HL-60 (cell line): ENCODE measurements around the gene DNAJC6.

ENCODE experiments used
- DNase-seq, 2 experiments: peaks; one replicate each; pipeline ENCODE4 v3.0.0-alpha.2; 2010 to 2020; ENCODE audit warnings: low read depth in 1 of 2, low spot score in 1 of 2
- H3K27ac ChIP-seq: fragments of 250-450 bp; sonication (Bioruptor Pico); replicated peaks from 2 replicates; pipeline ENCODE4 v1.5.1; 2020; ENCODE audit warnings: mild to moderate bottlenecking, moderate library complexity
- H3K27me3 ChIP-seq: fragments of 250-450 bp; sonication (Bioruptor Pico); 2 replicates; pipeline ENCODE4 v1.5.1; 2021; ENCODE audit warnings: mild to moderate bottlenecking, moderate library complexity; ENCODE audit not compliant: insufficient read depth, poor library complexity, severe bottlenecking
- H3K4me3 ChIP-seq: replicated peaks from 2 replicates; pipeline ENCODE4 v1.5.1; 2011; ENCODE audit warnings: mild to moderate bottlenecking, control low read depth, low read length; ENCODE audit not compliant: insufficient read depth
- GABPA ChIP-seq: IDR thresholded peaks from 2 replicates; pipeline ENCODE4 v1.6.1; 2012; ENCODE audit warnings: low read depth
- POLR2AphosphoS5 ChIP-seq: IDR thresholded peaks from 2 replicates; pipeline ENCODE4 v1.6.1; 2012; ENCODE audit warnings: low read depth
- SPI1 ChIP-seq: IDR thresholded peaks from 2 replicates; pipeline ENCODE4 v1.6.1; 2012; ENCODE audit warnings: low read depth, mild to moderate bottlenecking, borderline replicate concordance
- TF ChIP-seq, protein P1 (sequence below): IDR thresholded peaks from one replicate; pipeline ENCODE4 v1.5.1; 2011; ENCODE audit warnings: low read length, control low read depth, inconsistent platforms; ENCODE audit not compliant: insufficient read depth
- TF ChIP-seq, protein P2 (sequence below): IDR thresholded peaks from 2 replicates; pipeline ENCODE4 v1.6.1; 2012; ENCODE audit warnings: low read depth; ENCODE audit not compliant: insufficient replicate concordance

Gene DNAJC6

DNA sequence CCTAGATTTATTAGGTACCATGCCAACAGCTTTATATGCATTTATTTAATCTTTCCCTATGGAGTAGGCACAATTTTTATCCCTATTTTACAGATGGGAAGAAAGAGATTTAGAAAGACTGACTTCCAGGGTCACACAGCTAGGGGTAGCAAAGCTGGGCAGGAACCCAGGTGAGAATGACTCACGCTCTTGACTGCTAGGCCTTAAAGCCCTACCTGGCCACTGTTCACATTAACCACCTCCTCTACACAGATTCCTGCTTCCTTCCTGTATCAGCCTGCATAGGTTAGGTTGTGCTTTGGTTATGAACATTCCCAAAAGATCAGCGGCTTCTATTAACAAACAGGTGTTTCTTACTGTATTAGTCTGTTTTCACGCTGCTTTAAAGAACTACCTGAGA, 53.2 kb downstream of the DNAJC6 start:
- H3K27ac ChIP-seq = no peak overlapping the region
- H3K4me3 ChIP-seq = no peak overlapping the region
- DNase-seq = no peak
- TF ChIP-seq, protein P1, sequence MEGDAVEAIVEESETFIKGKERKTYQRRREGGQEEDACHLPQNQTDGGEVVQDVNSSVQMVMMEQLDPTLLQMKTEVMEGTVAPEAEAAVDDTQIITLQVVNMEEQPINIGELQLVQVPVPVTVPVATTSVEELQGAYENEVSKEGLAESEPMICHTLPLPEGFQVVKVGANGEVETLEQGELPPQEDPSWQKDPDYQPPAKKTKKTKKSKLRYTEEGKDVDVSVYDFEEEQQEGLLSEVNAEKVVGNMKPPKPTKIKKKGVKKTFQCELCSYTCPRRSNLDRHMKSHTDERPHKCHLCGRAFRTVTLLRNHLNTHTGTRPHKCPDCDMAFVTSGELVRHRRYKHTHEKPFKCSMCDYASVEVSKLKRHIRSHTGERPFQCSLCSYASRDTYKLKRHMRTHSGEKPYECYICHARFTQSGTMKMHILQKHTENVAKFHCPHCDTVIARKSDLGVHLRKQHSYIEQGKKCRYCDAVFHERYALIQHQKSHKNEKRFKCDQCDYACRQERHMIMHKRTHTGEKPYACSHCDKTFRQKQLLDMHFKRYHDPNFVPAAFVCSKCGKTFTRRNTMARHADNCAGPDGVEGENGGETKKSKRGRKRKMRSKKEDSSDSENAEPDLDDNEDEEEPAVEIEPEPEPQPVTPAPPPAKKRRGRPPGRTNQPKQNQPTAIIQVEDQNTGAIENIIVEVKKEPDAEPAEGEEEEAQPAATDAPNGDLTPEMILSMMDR = no peak
- TF ChIP-seq, protein P2, sequence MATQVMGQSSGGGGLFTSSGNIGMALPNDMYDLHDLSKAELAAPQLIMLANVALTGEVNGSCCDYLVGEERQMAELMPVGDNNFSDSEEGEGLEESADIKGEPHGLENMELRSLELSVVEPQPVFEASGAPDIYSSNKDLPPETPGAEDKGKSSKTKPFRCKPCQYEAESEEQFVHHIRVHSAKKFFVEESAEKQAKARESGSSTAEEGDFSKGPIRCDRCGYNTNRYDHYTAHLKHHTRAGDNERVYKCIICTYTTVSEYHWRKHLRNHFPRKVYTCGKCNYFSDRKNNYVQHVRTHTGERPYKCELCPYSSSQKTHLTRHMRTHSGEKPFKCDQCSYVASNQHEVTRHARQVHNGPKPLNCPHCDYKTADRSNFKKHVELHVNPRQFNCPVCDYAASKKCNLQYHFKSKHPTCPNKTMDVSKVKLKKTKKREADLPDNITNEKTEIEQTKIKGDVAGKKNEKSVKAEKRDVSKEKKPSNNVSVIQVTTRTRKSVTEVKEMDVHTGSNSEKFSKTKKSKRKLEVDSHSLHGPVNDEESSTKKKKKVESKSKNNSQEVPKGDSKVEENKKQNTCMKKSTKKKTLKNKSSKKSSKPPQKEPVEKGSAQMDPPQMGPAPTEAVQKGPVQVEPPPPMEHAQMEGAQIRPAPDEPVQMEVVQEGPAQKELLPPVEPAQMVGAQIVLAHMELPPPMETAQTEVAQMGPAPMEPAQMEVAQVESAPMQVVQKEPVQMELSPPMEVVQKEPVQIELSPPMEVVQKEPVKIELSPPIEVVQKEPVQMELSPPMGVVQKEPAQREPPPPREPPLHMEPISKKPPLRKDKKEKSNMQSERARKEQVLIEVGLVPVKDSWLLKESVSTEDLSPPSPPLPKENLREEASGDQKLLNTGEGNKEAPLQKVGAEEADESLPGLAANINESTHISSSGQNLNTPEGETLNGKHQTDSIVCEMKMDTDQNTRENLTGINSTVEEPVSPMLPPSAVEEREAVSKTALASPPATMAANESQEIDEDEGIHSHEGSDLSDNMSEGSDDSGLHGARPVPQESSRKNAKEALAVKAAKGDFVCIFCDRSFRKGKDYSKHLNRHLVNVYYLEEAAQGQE = no peak
- TF ChIP-seq SPI1 (no peak), GABPA (no peak), POLR2AphosphoS5 (no peak)
- no peaks in the 10 kb centered on the region for H3K27me3 ChIP-seq

DNA sequence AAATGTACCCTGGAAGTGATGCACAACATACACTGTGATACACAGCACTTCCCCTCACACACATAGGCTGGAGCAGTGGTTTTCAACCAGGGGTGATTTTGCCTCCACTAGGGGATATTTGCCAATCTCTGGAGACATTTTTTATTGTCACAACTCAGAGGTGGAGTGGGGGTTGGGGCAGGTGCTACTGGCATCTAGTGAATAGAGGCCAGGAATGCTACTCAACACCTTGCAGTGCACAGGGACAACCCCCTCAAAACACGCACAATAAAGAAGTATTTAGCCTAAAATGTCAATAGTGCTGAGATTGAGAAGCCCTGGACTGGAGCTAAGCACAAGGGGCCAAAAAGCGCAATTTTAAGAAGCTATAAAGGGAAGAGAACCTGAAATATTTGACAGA, 54.1 kb downstream of the DNAJC6 start:
- Histone ChIP-seq H3K27me3 (no peaks in the 10 kb centered on the region), H3K27ac (no peak overlapping the region), H3K4me3 (no peak overlapping the region)
- DNase-seq = no peak
- TF ChIP-seq GABPA (no peak), SPI1 (no peak), POLR2AphosphoS5 (no peak)
- TF ChIP-seq, protein P1 = no peak

DNA sequence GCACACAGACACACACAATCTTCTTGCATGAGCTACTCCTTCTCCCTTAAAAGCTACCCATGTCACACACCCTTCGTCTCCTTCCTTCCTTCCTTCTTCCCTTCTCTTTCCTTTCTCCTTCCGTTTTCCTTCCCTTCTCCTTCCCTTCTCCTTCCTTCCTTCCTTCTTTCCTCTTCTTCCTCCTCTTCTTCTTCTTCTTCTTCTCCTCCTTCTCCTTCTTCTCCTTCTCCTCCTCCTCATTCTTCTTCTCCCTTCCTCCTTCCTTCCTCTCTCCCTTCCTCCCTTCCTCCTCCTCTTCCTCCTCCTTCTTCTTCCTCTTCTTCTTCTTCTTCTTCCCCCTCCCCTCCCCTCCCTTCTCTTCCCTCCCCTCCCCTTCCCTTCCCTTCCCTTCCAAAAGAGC, 59.1 kb downstream of the DNAJC6 start:
- Histone ChIP-seq H3K4me3 (no peak overlapping the region), H3K27ac (no peak overlapping the region), H3K27me3 (no peaks in the 10 kb centered on the region)
- no peak for DNase-seq
- TF ChIP-seq, protein P2 = no peak

DNA sequence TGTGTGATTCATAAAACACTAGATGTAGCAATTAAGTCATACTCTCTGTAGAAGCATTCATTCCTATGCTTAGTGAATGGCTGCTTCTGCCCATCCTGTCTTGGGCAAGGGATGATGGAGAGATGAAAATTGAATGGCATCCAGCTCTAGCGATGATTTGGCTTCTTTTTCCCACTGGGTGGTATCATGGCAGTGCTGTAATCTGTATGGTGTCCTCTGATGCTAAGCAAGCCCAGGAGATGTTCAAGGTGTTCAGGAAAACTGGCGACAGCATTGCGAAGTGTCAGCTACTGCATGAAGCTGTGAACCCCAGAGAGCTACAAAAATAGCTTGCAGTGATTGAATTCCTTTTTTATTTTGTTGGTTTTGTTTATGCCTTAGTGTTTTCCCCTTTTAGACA, 62.2 kb downstream of the DNAJC6 start:
- DNase-seq = no peak
- Histone ChIP-seq H3K27me3 (no peaks in the 10 kb centered on the region), H3K27ac (no peak overlapping the region), H3K4me3 (no peak overlapping the region)
- TF ChIP-seq POLR2AphosphoS5 = no peak
- TF ChIP-seq, protein P2 = no peak
- no peak for TF ChIP-seq GABPA
- no peak for TF ChIP-seq SPI1
- TF ChIP-seq, protein P1 = no peak
